Neural progenitor cell (in vitro differentiated cells): Measurements from ENCODE around the gene OSGIN1. TPM values are rescaled to one million over a fixed set of nuclear protein-coding genes. Genes with fewer than 3 reads are reported as not detected.

Experiments
- DNase-seq: peaks from one replicate; pipeline ENCODE4 v3.0.0-alpha.2; 2016; ENCODE audit warnings: low spot score
- H2AFZ ChIP-seq: fragments of 200-600 bp; sonication (generic); replicated peaks from 2 replicates; pipeline ENCODE4 v1.6.1; 2016; ENCODE audit warnings: antibody characterized with exemption
- H3F3A ChIP-seq: fragments of 200-600 bp; sonication (generic); 2 replicates; pipeline ENCODE4 v1.6.1; 2016; ENCODE audit warnings: antibody characterized with exemption, low read depth
- H3K27ac ChIP-seq: fragments of 200-600 bp; sonication (generic); 2 replicates; pipeline ENCODE4 v1.5.1; 2016; ENCODE audit warnings: mild to moderate bottlenecking
- H3K27me3 ChIP-seq: fragments of 200-600 bp; sonication (generic); 2 replicates; pipeline ENCODE4 v1.6.1; 2016; ENCODE audit warnings: mild to moderate bottlenecking, moderate library complexity
- H3K36me3 ChIP-seq: fragments of 200-600 bp; sonication (generic); 2 replicates; pipeline ENCODE4 v1.5.1; 2016
- H3K4me1 ChIP-seq: fragments of 200-600 bp; sonication (generic); 2 replicates; pipeline ENCODE4 v1.6.1; 2016; ENCODE audit warnings: mixed run types
- H3K4me2 ChIP-seq: fragments of 200-600 bp; sonication (generic); 2 replicates; pipeline ENCODE4 v1.6.1; 2016
- H3K4me3 ChIP-seq: fragments of 200-600 bp; sonication (generic); 2 replicates; pipeline ENCODE4 v1.5.1; 2016
- H3K79me2 ChIP-seq: fragments of 200-600 bp; sonication (generic); 2 replicates; pipeline ENCODE4 v1.6.1; 2016; ENCODE audit warnings: low read depth
- H3K9ac ChIP-seq: fragments of 200-600 bp; sonication (generic); 2 replicates; pipeline ENCODE4 v1.6.1; 2016
- H3K9me3 ChIP-seq: fragments of 200-600 bp; sonication (generic); 2 replicates; pipeline ENCODE4 v1.5.1; 2016; ENCODE audit warnings: low read depth
- H4K20me1 ChIP-seq: fragments of 200-600 bp; sonication (generic); 2 replicates; pipeline ENCODE4 v1.6.1; 2016; ENCODE audit warnings: low read depth
- H3K27ac Mint-ChIP-seq: 3 replicates; pipeline ENCODE4 v1.8.0; 2021; ENCODE audit warnings: mixed read lengths
- H3K27me3 Mint-ChIP-seq: 2 replicates; pipeline ENCODE4 v1.8.0; 2022; ENCODE audit warnings: low read depth, mild to moderate bottlenecking, inconsistent platforms, moderate library complexity, mixed read lengths; ENCODE audit not compliant: insufficient read depth
- H3K36me3 Mint-ChIP-seq: 3 replicates; pipeline ENCODE4 v1.8.0; 2021; ENCODE audit warnings: mixed read lengths
- H3K4me1 Mint-ChIP-seq: 3 replicates; pipeline ENCODE4 v1.8.0; 2021; ENCODE audit warnings: mixed read lengths
- H3K4me3 Mint-ChIP-seq: 3 replicates; pipeline ENCODE4 v1.8.0; 2021; ENCODE audit warnings: mild to moderate bottlenecking, moderate library complexity, mixed read lengths
- H3K9me3 Mint-ChIP-seq: 3 replicates; pipeline ENCODE4 v1.8.0; 2020; ENCODE audit warnings: mixed read lengths
- CTCF ChIP-seq: fragments of 200-600 bp; sonication (generic); IDR thresholded peaks from 2 replicates; pipeline ENCODE4 v1.5.1; 2017; ENCODE audit warnings: antibody characterized with exemption, mild to moderate bottlenecking
- EZH2 ChIP-seq: fragments of 200-600 bp; sonication (generic); IDR thresholded peaks from 2 replicates; pipeline ENCODE4 v1.6.1; 2017; ENCODE audit warnings: antibody characterized with exemption, mild to moderate bottlenecking, moderate library complexity
- EZH2phosphoT487 ChIP-seq: fragments of 200-600 bp; sonication (generic); IDR thresholded peaks from 2 replicates; pipeline ENCODE4 v1.6.1; 2017; ENCODE audit warnings: antibody characterized with exemption
- total RNA-seq: library from RNA; depleted of rRNA; stranded (reverse); fragments of >200 nt; gene quantifications from 2 replicates; pipeline ENCODE4 v1.2.3, GENCODE V29; 2015; ENCODE audit warnings: low replicate concordance

OSGIN1 gene
- total RNA-seq, 1 donor from 2014 or later = not detected

GRCh38 chr16:83942815-83943515, 10.1 kb upstream of the OSGIN1 start:
- H3K27ac ChIP-seq = no peak overlapping the region
- no peaks in the 10 kb centered on the region for H3F3A ChIP-seq
- H3K4me2 ChIP-seq = no peak overlapping the region
- H3K79me2 ChIP-seq = no peaks in the 10 kb centered on the region
- H3K36me3 ChIP-seq = no peaks in the 10 kb centered on the region
- Mint-ChIP-seq H3K27me3 (peaks cover 7% of the 10 kb centered on the region), H3K27ac (peak overlapping the region; percentile 50), H3K36me3 (peaks cover 2% of the 10 kb centered on the region), H3K4me3 (no peak overlapping the region), H3K9me3 (no peaks in the 10 kb centered on the region), H3K4me1 (peaks cover 12% of the 10 kb centered on the region)
- H3K4me3 ChIP-seq = no peak overlapping the region
- no peak for DNase-seq
- no peaks in the 10 kb centered on the region for H3K9me3 ChIP-seq
- H3K27me3 ChIP-seq = no peaks in the 10 kb centered on the region
- no peak overlapping the region for H2AFZ ChIP-seq
- peaks cover 5% of the 10 kb centered on the region for H3K4me1 ChIP-seq
- TF ChIP-seq EZH2 = no peak
- TF ChIP-seq EZH2phosphoT487 = no peak
- TF ChIP-seq CTCF = no peak
- H3K9ac ChIP-seq = no peak overlapping the region
- no peaks in the 10 kb centered on the region for H4K20me1 ChIP-seq

GRCh38 chr16:83943516-83944050, 9.5 kb upstream of the OSGIN1 start:
- no peak for TF ChIP-seq CTCF
- TF ChIP-seq EZH2 = no peak
- no peak for TF ChIP-seq EZH2phosphoT487
- H3K9me3 ChIP-seq = no peaks in the 10 kb centered on the region
- H3K9ac ChIP-seq = no peak overlapping the region
- no peaks in the 10 kb centered on the region for H4K20me1 ChIP-seq
- no peak overlapping the region for H3K4me3 ChIP-seq
- no peak overlapping the region for H2AFZ ChIP-seq
- no peak for DNase-seq
- Mint-ChIP-seq H3K27me3 (peaks cover 7% of the 10 kb centered on the region), H3K36me3 (peaks cover 2% of the 10 kb centered on the region), H3K27ac (no peak overlapping the region), H3K4me3 (no peak overlapping the region), H3K9me3 (no peaks in the 10 kb centered on the region), H3K4me1 (peaks cover 12% of the 10 kb centered on the region)
- no peaks in the 10 kb centered on the region for H3K27me3 ChIP-seq
- H3K27ac ChIP-seq = no peak overlapping the region
- H3F3A ChIP-seq = no peaks in the 10 kb centered on the region
- no peak overlapping the region for H3K4me2 ChIP-seq
- H3K4me1 ChIP-seq = peaks cover 5% of the 10 kb centered on the region
- H3K36me3 ChIP-seq = no peaks in the 10 kb centered on the region
- no peaks in the 10 kb centered on the region for H3K79me2 ChIP-seq

- Histone ChIP-seq H3K9me3 (no peaks in the 10 kb centered on the region), H3K36me3 (no peaks in the 10 kb centered on the region), H3K4me3 (no peak overlapping the region), H3F3A (peaks cover 5% of the 10 kb centered on the region), H3K9ac (no peak overlapping the region), H3K4me1 (peaks cover under 1% of the 10 kb centered on the region), H3K27ac (no peak overlapping the region), H4K20me1 (no peaks in the 10 kb centered on the region), H3K79me2 (no peaks in the 10 kb centered on the region), H3K27me3 (no peaks in the 10 kb centered on the region), H3K4me2 (no peak overlapping the region), H2AFZ (no peak overlapping the region)
- peaks cover 3% of the 10 kb centered on the region for H3K9me3 Mint-ChIP-seq
- peaks cover 2% of the 10 kb centered on the region for H3K27me3 Mint-ChIP-seq
- peaks cover 8% of the 10 kb centered on the region for H3K4me1 Mint-ChIP-seq
- H3K36me3 Mint-ChIP-seq = no peaks in the 10 kb centered on the region
- H3K27ac Mint-ChIP-seq = no peak overlapping the region
- no peak for DNase-seq
- no peak for TF ChIP-seq CTCF
- no peak for TF ChIP-seq EZH2
- no peak for TF ChIP-seq EZH2phosphoT487
- H3K4me3 Mint-ChIP-seq = no peak overlapping the region
Measured at GRCh38 chr16:83945587-83945986, 7.5 kb upstream of the OSGIN1 start.
